Testis (tissue), 3 donors: ENCODE measurements around the gene THBS4. TPM values are rescaled to one million over a fixed set of nuclear protein-coding genes. Genes with fewer than 3 reads are reported as not detected.

Experiments used
- DNase-seq: peaks from one replicate; pipeline ENCODE4 v3.0.0-alpha.2; 2019
- H3K27ac ChIP-seq, 2 donors: fragments of 200-600 bp; sonication (generic); one replicate each; pipeline ENCODE4 v1.5.1; 2019
- H3K27me3 ChIP-seq: fragments of 200-600 bp; sonication (generic); one replicate; pipeline ENCODE4 v1.5.1; 2019
- H3K36me3 ChIP-seq: fragments of 200-600 bp; sonication (generic); one replicate; pipeline ENCODE4 v1.5.1; 2017; ENCODE audit warnings: low read depth; ENCODE audit errors: missing control alignments
- H3K4me1 ChIP-seq: fragments of 200-600 bp; sonication (generic); one replicate; pipeline ENCODE4 v1.5.1; 2019
- H3K4me3 ChIP-seq, 2 donors: fragments of 200-600 bp; sonication (generic); one replicate each; pipeline ENCODE4 v1.5.1; 2017 to 2019
- H3K9me3 ChIP-seq: fragments of 200-600 bp; sonication (generic); one replicate; pipeline ENCODE4 v1.5.1; 2017
- CTCF ChIP-seq, 3 experiments: fragments of 450-650 bp in 2 of 3; fragments of 200-600 bp in 1 of 3; sonication (generic) in 1 of 3; IDR thresholded peaks; one replicate each; pipeline ENCODE4 v1.5.1; 2016 to 2019; ENCODE audit warnings: antibody characterized with exemption in 3 of 3, mild to moderate bottlenecking in 2 of 3, moderate library complexity in 1 of 3
- POLR2A ChIP-seq: fragments of 450-650 bp; IDR thresholded peaks from one replicate; pipeline ENCODE4 v1.6.1; 2017; ENCODE audit warnings: antibody characterized with exemption, mild to moderate bottlenecking, moderate library complexity
- WGBS, 2 donors: methylation state at CpG; one replicate each; pipeline ENCODE4 v1.1.5; 2018; 5-methylcytosine and 5-hydroxymethylcytosine counted together
- intact Hi-C: fragments of 100-400 bp; cut with DNase I; formaldehyde crosslinking; loops from one replicate; pipeline ENCODE4 v1.15.1; 2023; ENCODE audit warnings: low total_unique reads
- polyA plus RNA-seq: library from polyadenylated mRNA; stranded (reverse); fragments of 350-450 nt; fragmentation: Illumina TruSeq; extraction: RNeasy Lipid Tissue Mini Kit (QIAGEN cat#74804); gene quantifications from one replicate; pipeline ENCODE4 v1.2.3, GENCODE V29; 2014; ENCODE audit warnings: low read depth, low replicate concordance; ENCODE audit not compliant: insufficient read depth
- total RNA-seq, 2 donors: library from RNA; depleted of rRNA; stranded (reverse); fragments of >200 nt; gene quantifications; one replicate each; pipeline ENCODE4 v1.2.3, GENCODE V29; 2016

The THBS4 gene
- total and polyA plus RNA-seq, 3 donors from 2014 or later = 14.1 to 62.5 (median 18.3) TPM

GRCh38 chr5:80078921-80079320 is 43.8 kb downstream of the THBS4 start:
- no peak overlapping the region for H3K4me3 ChIP-seq
- 95 to 96% methylated on average over 4 of the region's 4 CpGs for WGBS, 2 donors
- DNase-seq = no peak

DNA sequence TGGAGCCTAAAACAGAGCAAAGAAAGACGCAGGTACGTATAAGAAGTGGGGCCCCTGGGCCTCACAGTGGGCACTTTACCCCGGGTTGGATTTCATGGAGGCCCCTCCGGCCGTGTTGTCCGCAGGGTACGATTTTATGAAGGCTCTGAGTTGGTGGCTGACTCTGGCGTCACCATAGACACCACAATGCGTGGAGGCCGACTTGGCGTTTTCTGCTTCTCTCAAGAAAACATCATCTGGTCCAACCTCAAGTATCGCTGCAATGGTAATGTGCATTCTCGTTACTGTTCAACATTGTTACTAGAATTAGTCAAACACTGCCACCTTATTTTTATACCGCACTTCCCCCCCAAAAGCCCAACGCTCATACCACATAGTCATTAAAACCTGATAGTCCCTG is 47.1 kb downstream of the THBS4 start:
- Histone ChIP-seq H3K4me1 (no peaks in the 10 kb centered on the region), H3K27ac (peak overlapping the region in 1 of 2 donors; percentile 76), H3K9me3 (no peaks in the 10 kb centered on the region), H3K4me3 (peak overlapping the region; percentile 14 to 22), H3K36me3 (no peaks in the 10 kb centered on the region), H3K27me3 (no peaks in the 10 kb centered on the region)
- DNase-seq = no peak
- intact Hi-C loops = loop anchor here (5.0 kb wide), 1 partner anchor 230 kb away; no protein-coding TSS in a partner anchor
- WGBS, 2 donors = 78 to 85% methylated on average over 15 of the region's 15 CpGs
- TF ChIP-seq POLR2A (no peak), CTCF (IDR thresholded peaks at IDR 0.05) (no peak)

More at GRCh38 chr5:80078921-80079320, 43.8 kb downstream of the THBS4 start:
- intact Hi-C loops = no loop called here
- no peaks in the 10 kb centered on the region for H3K9me3 ChIP-seq
- H3K36me3 ChIP-seq = no peaks in the 10 kb centered on the region
- H3K4me1 ChIP-seq = no peaks in the 10 kb centered on the region
- TF ChIP-seq CTCF (IDR thresholded peaks at IDR 0.05) (no peak), POLR2A (no peak)
- no peaks in the 10 kb centered on the region for H3K27me3 ChIP-seq
- no peak overlapping the region for H3K27ac ChIP-seq

DNA sequence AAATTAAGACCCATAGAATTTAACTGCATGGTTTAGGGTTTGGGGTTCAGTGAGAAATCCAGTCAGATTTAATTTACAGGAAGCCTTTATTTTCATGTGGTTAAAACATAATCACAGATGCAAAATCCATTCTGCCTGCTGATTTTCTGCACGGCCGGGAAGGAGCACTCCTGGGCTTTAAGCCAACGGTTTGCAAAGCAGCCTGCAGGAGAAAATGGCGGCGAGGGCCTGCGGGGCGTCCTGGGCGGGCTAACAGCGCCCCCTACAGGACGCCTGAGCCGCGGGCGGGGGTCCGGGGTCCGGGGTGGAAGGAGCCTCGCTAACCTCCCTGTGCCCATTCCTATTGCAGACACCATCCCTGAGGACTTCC is 47.6 kb downstream of the THBS4 start:
- whole genome bisulfite sequencing, 2 donors = 0 to 5% methylated on average over 8 to 16 of the region's 16 CpGs
- H3K36me3 ChIP-seq = no peaks in the 10 kb centered on the region
- H3K4me3 ChIP-seq = peak overlapping the region; percentile 14 to 22
- TF ChIP-seq CTCF (IDR thresholded peaks at IDR 0.05) (peak; percentile 77 to 97 (median 84)), POLR2A (no peak)
- H3K27me3 ChIP-seq = no peaks in the 10 kb centered on the region
- intact Hi-C loops = loop anchor here (5.0 kb wide), 1 partner anchor 230 kb away; no protein-coding TSS in a partner anchor
- peak; percentile 89 for DNase-seq
- peak overlapping the region; percentile 23 to 76 for H3K27ac ChIP-seq
- no peaks in the 10 kb centered on the region for H3K9me3 ChIP-seq
- no peaks in the 10 kb centered on the region for H3K4me1 ChIP-seq

DNA sequence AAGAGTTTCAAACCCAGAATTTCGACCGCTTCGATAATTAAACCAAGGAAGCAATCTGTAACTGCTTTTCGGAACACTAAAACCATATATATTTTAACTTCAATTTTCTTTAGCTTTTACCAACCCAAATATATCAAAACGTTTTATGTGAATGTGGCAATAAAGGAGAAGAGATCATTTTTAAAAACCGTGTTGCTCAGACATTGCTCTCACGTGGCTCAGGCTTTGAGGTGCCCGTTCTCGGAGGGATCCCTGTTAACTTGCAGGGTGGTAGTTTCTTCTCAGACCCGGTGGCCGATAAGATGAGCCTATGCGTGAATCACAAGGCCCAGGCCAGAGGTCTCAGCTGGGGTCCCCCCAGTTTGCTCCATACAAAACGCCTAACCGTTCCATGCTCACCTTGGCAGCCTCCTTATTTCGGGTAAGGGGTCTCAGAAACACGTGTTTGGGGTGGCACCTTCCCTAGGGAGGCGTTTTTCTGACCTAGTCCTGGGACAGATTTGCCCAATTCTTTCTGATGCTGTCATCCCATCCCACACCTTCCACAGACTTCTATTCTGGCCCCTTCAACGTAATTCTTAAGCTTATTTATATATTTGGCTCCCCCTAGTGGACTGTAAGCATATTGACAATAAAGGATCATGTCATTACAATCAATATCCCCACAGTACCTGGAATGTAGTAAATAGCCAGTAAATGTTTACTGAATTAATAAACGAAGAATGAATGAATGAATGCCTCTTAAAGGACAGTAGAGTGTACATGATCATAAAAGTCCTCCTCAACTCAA is 48.1 kb downstream of the THBS4 start:
- Histone ChIP-seq H3K27ac (peak overlapping the region; percentile 23 to 76), H3K4me1 (no peaks in the 10 kb centered on the region), H3K36me3 (no peaks in the 10 kb centered on the region), H3K27me3 (no peaks in the 10 kb centered on the region), H3K4me3 (peak overlapping the region; percentile 14 to 22), H3K9me3 (no peaks in the 10 kb centered on the region)
- TF ChIP-seq POLR2A = no peak
- TF ChIP-seq CTCF (IDR thresholded peaks at IDR 0.05) = peak; percentile 74 to 89 (median 83)
- peak; percentile 38 for DNase-seq
- 9 to 20% methylated on average over 18 to 19 of the region's 19 CpGs for WGBS, 2 donors
- intact Hi-C loops = loop anchor here (5.0 kb wide), 1 partner anchor 231 kb away; no protein-coding TSS in a partner anchor
